Lung (tissue), 12 donors: ENCODE data around the gene UCMA. TPM values are rescaled to one million over a fixed set of nuclear protein-coding genes. Genes with fewer than 3 reads are reported as not detected.

Experiments
- ATAC-seq: fragments of 200-7000 bp; cut with Tn5 transposase; one replicate; pipeline ENCODE4 v1.9.1; 2020; ENCODE audit warnings: moderate number of reproducible peaks; ENCODE audit not compliant: insufficient read depth, low FRiP score
- DNase-seq, 3 donors: peaks; one replicate each; pipeline ENCODE4 v3.0.0-alpha.2; 2013 to 2017
- H3K27ac ChIP-seq, 2 donors: one replicate each; pipeline ENCODE4 v1.5.1; 2013; ENCODE audit warnings: mild to moderate bottlenecking in 2 of 2, moderate library complexity in 2 of 2, control low read depth in 1 of 2, inconsistent platforms in 1 of 2, low read depth in 1 of 2, low read length in 1 of 2
- H3K27me3 ChIP-seq, 3 donors: one replicate each; pipeline ENCODE4 v1.5.1; 2013; ENCODE audit warnings: low read length in 2 of 3; ENCODE audit not compliant: control insufficient read depth in 3 of 3, insufficient read depth in 3 of 3
- H3K36me3 ChIP-seq, 4 donors: one replicate each; pipeline ENCODE4 v1.5.1; 2013; ENCODE audit warnings: low read length in 4 of 4, mild to moderate bottlenecking in 1 of 4, moderate library complexity in 1 of 4; ENCODE audit not compliant: control insufficient read depth in 4 of 4, insufficient read depth in 4 of 4
- H3K4me1 ChIP-seq, 5 donors: one replicate each; pipeline ENCODE4 v1.5.1; 2013; ENCODE audit warnings: low read length in 5 of 5, mild to moderate bottlenecking in 2 of 5, moderate library complexity in 1 of 5; ENCODE audit not compliant: control insufficient read depth in 5 of 5, insufficient read depth in 5 of 5
- H3K4me3 ChIP-seq: one replicate; pipeline ENCODE4 v1.5.1; 2013; ENCODE audit warnings: mild to moderate bottlenecking, control low read depth, moderate library complexity
- H3K9ac ChIP-seq, 2 donors: one replicate each; pipeline ENCODE4 v1.5.1; 2013; ENCODE audit warnings: low read length in 2 of 2, control low read depth in 1 of 2; ENCODE audit not compliant: insufficient read depth in 1 of 2
- H3K9me3 ChIP-seq, 4 donors: one replicate each; pipeline ENCODE4 v1.5.1; 2013; ENCODE audit warnings: low read length in 3 of 4, mild to moderate bottlenecking in 1 of 4, moderate library complexity in 1 of 4; ENCODE audit not compliant: control insufficient read depth in 4 of 4, insufficient read depth in 3 of 4
- WGBS, 2 donors: extraction: QIAGEN DNeasy Blood & Tissue Kit; methylation state at CpG; one replicate each; pipeline ENCODE4 v1.1.7; 2013; 5-methylcytosine and 5-hydroxymethylcytosine counted together
- polyA plus RNA-seq, 2 donors: library from polyadenylated mRNA; stranded (reverse); fragments of 200-250 nt; gene quantifications; one replicate each; pipeline ENCODE4 v1.2.1, GENCODE V29; 2013
- total RNA-seq, 2 donors: library from RNA; depleted of rRNA in 1 of 2; stranded (reverse); fragments of >200 nt in 1 of 2; gene quantifications; one replicate each; pipeline ENCODE4 v1.2.1, GENCODE V29; 2014 to 2021
- TF ChIP-seq, protein P1 (sequence below): IDR thresholded peaks from 2 replicates; pipeline ENCODE4 v1.5.1; 2012; ENCODE audit warnings: mild to moderate bottlenecking; ENCODE audit errors: control extremely low read depth, extremely low read depth
- donor health status: control.
- donor health status: control.
- donor health status: Bipolar disorder and iron deficiency.
- donor health status: healthy.
- donor health status: DM: yes; HTN: yes; CAD: no.

The UCMA gene
- total and polyA plus RNA-seq, 4 donors = 0.91 TPM; not detected in 3

DNA sequence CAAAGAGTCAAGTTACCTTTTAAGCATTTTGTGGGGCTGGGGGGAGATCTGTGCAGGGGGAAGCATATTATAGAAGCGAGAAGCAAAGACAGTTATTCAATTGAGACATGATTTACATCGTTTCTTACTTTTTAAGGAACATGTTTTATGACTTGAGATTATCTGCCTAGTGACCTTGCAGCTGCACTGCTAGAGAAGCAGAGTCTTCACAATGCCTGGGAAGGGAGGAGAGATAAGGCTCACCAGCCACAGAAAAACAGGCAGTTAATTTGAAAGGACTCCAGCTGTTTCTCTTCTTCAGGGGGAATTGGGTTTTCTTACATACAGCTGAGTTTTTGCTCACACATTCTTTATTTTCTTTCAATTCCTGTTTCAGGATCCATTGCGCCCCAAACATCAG is 34.7 kb upstream of the UCMA start:
- DNase-seq (peak; percentile 55 to 91 (median 86)), ATAC-seq (no peak)
- Histone ChIP-seq H3K27ac (no peak overlapping the region), H3K4me1 (peaks cover 0 to 40% (median 6%) of the 10 kb centered on the region in 5 donors), H3K4me3 (no peak overlapping the region), H3K9ac (no peak overlapping the region), H3K9me3 (no peaks in the 10 kb centered on the region), H3K36me3 (no peaks in the 10 kb centered on the region), H3K27me3 (no peaks in the 10 kb centered on the region)
- TF ChIP-seq, protein P1, sequence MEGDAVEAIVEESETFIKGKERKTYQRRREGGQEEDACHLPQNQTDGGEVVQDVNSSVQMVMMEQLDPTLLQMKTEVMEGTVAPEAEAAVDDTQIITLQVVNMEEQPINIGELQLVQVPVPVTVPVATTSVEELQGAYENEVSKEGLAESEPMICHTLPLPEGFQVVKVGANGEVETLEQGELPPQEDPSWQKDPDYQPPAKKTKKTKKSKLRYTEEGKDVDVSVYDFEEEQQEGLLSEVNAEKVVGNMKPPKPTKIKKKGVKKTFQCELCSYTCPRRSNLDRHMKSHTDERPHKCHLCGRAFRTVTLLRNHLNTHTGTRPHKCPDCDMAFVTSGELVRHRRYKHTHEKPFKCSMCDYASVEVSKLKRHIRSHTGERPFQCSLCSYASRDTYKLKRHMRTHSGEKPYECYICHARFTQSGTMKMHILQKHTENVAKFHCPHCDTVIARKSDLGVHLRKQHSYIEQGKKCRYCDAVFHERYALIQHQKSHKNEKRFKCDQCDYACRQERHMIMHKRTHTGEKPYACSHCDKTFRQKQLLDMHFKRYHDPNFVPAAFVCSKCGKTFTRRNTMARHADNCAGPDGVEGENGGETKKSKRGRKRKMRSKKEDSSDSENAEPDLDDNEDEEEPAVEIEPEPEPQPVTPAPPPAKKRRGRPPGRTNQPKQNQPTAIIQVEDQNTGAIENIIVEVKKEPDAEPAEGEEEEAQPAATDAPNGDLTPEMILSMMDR = no peak
- 21 to 27% methylated on average over 3 of the region's 3 CpGs for WGBS, 2 donors

- Histone ChIP-seq H3K36me3 (no peaks in the 10 kb centered on the region), H3K9ac (no peak overlapping the region), H3K27me3 (no peaks in the 10 kb centered on the region), H3K9me3 (no peaks in the 10 kb centered on the region), H3K4me3 (no peak overlapping the region), H3K4me1 (peaks cover 0 to 40% (median 2%) of the 10 kb centered on the region in 5 donors), H3K27ac (no peak overlapping the region)
- TF ChIP-seq, protein P1 = no peak
- DNase-seq (no peak), ATAC-seq (no peak)
- 73% methylated on average over 4 of the region's 4 CpGs for WGBS, 2 donors
These were observed 34.1 kb upstream of the UCMA start for GRCh38 chr10:13268310-13268709.

GRCh38 chr10:13263591-13263990 is 29.4 kb upstream of the UCMA start:
- no peak for DNase-seq
- Histone ChIP-seq H3K9ac (no peak overlapping the region), H3K36me3 (no peaks in the 10 kb centered on the region), H3K27ac (no peak overlapping the region), H3K4me3 (no peak overlapping the region), H3K9me3 (peaks cover 0 to 3% (median 0%) of the 10 kb centered on the region in 4 donors), H3K27me3 (no peaks in the 10 kb centered on the region), H3K4me1 (peaks cover 0 to under 1% (median 0%) of the 10 kb centered on the region in 5 donors)
- 79 to 88% methylated on average over 7 of the region's 7 CpGs for WGBS, 2 donors
- TF ChIP-seq, protein P1 = no peak
- no peak for ATAC-seq

DNA sequence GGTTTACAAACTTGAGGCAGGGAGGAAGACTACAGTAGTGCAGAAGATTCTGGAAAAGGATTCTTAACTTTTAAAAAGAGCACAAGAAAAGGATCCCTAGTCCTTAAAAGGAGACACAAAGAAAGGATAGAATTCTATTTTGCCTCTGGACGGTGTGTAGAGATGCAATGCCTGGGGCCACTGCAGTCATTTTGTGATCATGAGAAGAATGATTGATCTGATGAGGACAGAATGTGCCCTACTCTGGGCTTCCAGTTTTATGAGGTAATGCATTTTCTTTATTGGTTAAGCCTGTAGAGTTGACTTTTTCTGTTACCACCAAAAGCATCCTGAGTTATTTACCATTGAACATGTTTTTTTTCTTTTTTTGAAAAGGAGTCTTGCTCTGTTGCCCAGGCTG is 28.3 kb upstream of the UCMA start:
- Histone ChIP-seq H3K36me3 (no peaks in the 10 kb centered on the region), H3K4me1 (no peaks in the 10 kb centered on the region), H3K27ac (no peak overlapping the region), H3K9ac (no peak overlapping the region), H3K9me3 (peaks cover 0 to 3% (median 0%) of the 10 kb centered on the region in 4 donors), H3K27me3 (no peaks in the 10 kb centered on the region), H3K4me3 (no peak overlapping the region)
- WGBS, 2 donors = 94 to 96% methylated on average over 1 of the region's 1 CpG
- TF ChIP-seq, protein P1 = no peak
- ATAC-seq (no peak), DNase-seq (no peak)
